ENCODE results near the gene VWA1.
"Not testable (repeated sequence)": the region's sequence is repeated elsewhere in the genome, so short reads cannot be mapped to it uniquely, and the experiment has no call there.

VWA1 gene

GRCh38 chr1:1459711-1460110 lies 24.2 kb downstream of the VWA1 start:
- DNase-seq: not testable (repeated sequence)

- DNase-seq: no peak
Measured at GRCh38 chr1:1460540-1461130, 25.1 kb downstream of the VWA1 start.

- no peak for DNase-seq
Measured at GRCh38 chr1:1461721-1462317, 26.3 kb downstream of the VWA1 start.

- DNase-seq: no peak
Measured at GRCh38 chr1:1462318-1462966, 27.0 kb downstream of the VWA1 start.

GRCh38 chr1:1463312-1463711 lies 27.8 kb downstream of the VWA1 start:
- no peak for DNase-seq

GRCh38 chr1:1468196-1468985 lies 32.9 kb downstream of the VWA1 start:
- DNase-seq: not testable (repeated sequence)

- peak; percentile 32 for DNase-seq
Measured at GRCh38 chr1:1470626-1471388, 35.3 kb downstream of the VWA1 start.

- peak; percentile 91 for DNase-seq
Measured at GRCh38 chr1:1471389-1472052, 36.0 kb downstream of the VWA1 start, which contains the start of gene ATAD3B. Gene ATAD3B, plus strand, starts transcription at chr1:1471765. Its CDS starts 120 bp downstream, at chr1:1471885.

GRCh38 chr1:1472053-1472876 lies 36.8 kb downstream of the VWA1 start:
- DNase-seq: peak; percentile 47

GRCh38 chr1:1476011-1476410 lies 40.5 kb downstream of the VWA1 start:
- not testable (repeated sequence) for DNase-seq

GRCh38 chr1:1477206-1477605 lies 41.7 kb downstream of the VWA1 start:
- DNase-seq: no peak

- no peak for DNase-seq
Measured at GRCh38 chr1:1479547-1480487, 44.3 kb downstream of the VWA1 start.

- not testable (repeated sequence) for DNase-seq
Measured at GRCh38 chr1:1480488-1480867, 45.0 kb downstream of the VWA1 start.

GRCh38 chr1:1481811-1482210 lies 46.3 kb downstream of the VWA1 start:
- not testable (repeated sequence) for DNase-seq

GRCh38 chr1:1482856-1483255 lies 47.4 kb downstream of the VWA1 start:
- no peak for DNase-seq

- DNase-seq: no peak
Measured at GRCh38 chr1:1483714-1484113, 48.2 kb downstream of the VWA1 start.

- DNase-seq: not testable (repeated sequence)
Measured at GRCh38 chr1:1484976-1485750, 49.7 kb downstream of the VWA1 start.

GRCh38 chr1:1485755-1486317 lies 50.3 kb downstream of the VWA1 start:
- not testable (repeated sequence) for DNase-seq

- no peak for DNase-seq
Measured at GRCh38 chr1:1487701-1488100, 52.2 kb downstream of the VWA1 start.

Measured in activated T-cell treated with anti-CD3 and anti-CD28 coated beads, Interleukin-2, amount 50 U/mL, for 1 hour (primary cell).